Liver (tissue), 9 donors: ENCODE results near the gene DYSF. TPM values are rescaled to one million over a fixed set of nuclear protein-coding genes. Genes with fewer than 3 reads are reported as not detected.

Experiments
- DNase-seq: peaks from one replicate; pipeline ENCODE4 v3.0.0-alpha.2; 2017; ENCODE audit warnings: low spot score
- H3K27ac ChIP-seq, 2 donors: one replicate each; pipeline ENCODE4 v1.7.0; 2013; ENCODE audit warnings: inconsistent platforms in 2 of 2, low read length in 2 of 2, control low read depth in 1 of 2, low read depth in 1 of 2, mild to moderate bottlenecking in 1 of 2
- H3K27me3 ChIP-seq, 4 donors: one replicate each; pipeline versions ENCODE4 v1.6.1 to v1.7.0; 2013; ENCODE audit warnings: low read length in 3 of 4, inconsistent platforms in 1 of 4, mild to moderate bottlenecking in 1 of 4, moderate library complexity in 1 of 4; ENCODE audit not compliant: control insufficient read depth in 4 of 4, insufficient read depth in 4 of 4
- H3K36me3 ChIP-seq, 4 donors: one replicate each; pipeline versions ENCODE4 v1.6.1 to v1.7.0; 2013; ENCODE audit warnings: low read length in 3 of 4, mild to moderate bottlenecking in 3 of 4, low read depth in 1 of 4, moderate library complexity in 1 of 4; ENCODE audit not compliant: control insufficient read depth in 4 of 4, insufficient read depth in 3 of 4
- H3K4me1 ChIP-seq, 4 donors: one replicate each; pipeline versions ENCODE4 v1.6.1 to v1.7.0; 2013; ENCODE audit warnings: low read length in 3 of 4, mild to moderate bottlenecking in 3 of 4, moderate library complexity in 1 of 4; ENCODE audit not compliant: control insufficient read depth in 4 of 4, insufficient read depth in 4 of 4
- H3K4me3 ChIP-seq, 3 donors: one replicate each; pipeline versions ENCODE4 v1.6.1 to v1.7.0; 2013; ENCODE audit warnings: low read length in 3 of 3, control low read depth in 1 of 3, low read depth in 1 of 3, mild to moderate bottlenecking in 1 of 3
- H3K9ac ChIP-seq, 2 donors: one replicate each; pipeline ENCODE4 v1.7.0; 2013; ENCODE audit warnings: low read length in 2 of 2, mild to moderate bottlenecking in 2 of 2, moderate library complexity in 2 of 2, control low read depth in 1 of 2, low read depth in 1 of 2
- H3K9me3 ChIP-seq, 4 donors: one replicate each; pipeline versions ENCODE4 v1.6.1 to v1.7.0; 2013; ENCODE audit warnings: low read length in 3 of 4; ENCODE audit not compliant: control insufficient read depth in 4 of 4
- EGR1 ChIP-seq, 2 donors: IDR thresholded peaks; 2 replicates each; pipeline ENCODE4 v1.6.1; 2016 to 2018; ENCODE audit warnings: antibody characterized with exemption in 2 of 2, low read depth in 2 of 2
- FOXA1 ChIP-seq: IDR thresholded peaks from 2 replicates; pipeline ENCODE4 v1.6.1; 2016; ENCODE audit warnings: antibody characterized with exemption
- FOXA2 ChIP-seq: IDR thresholded peaks from 2 replicates; pipeline ENCODE4 v1.6.1; 2016; ENCODE audit warnings: antibody characterized with exemption
- GABPA ChIP-seq, 2 donors: IDR thresholded peaks in 1 of 2; conservative IDR thresholded peaks in 1 of 2; 2 replicates each; pipeline ENCODE4 v1.6.1; 2016; ENCODE audit warnings: antibody characterized with exemption in 2 of 2, mild to moderate bottlenecking in 1 of 2, moderate library complexity in 1 of 2
- HNF4A ChIP-seq, 2 donors: conservative IDR thresholded peaks; 2 replicates each; pipeline ENCODE4 v1.6.1; 2016; ENCODE audit warnings: antibody characterized with exemption in 2 of 2, mild to moderate bottlenecking in 2 of 2
- HNF4G ChIP-seq: IDR thresholded peaks from 2 replicates; pipeline ENCODE4 v1.6.1; 2016; ENCODE audit warnings: antibody characterized with exemption
- JUND ChIP-seq, 2 donors: IDR thresholded peaks; 2 replicates each; pipeline ENCODE4 v1.6.1; 2016; ENCODE audit warnings: antibody characterized with exemption in 2 of 2
- NR2F2 ChIP-seq: IDR thresholded peaks from 2 replicates; pipeline ENCODE4 v1.6.1; 2016; ENCODE audit warnings: antibody characterized with exemption
- RAD21 ChIP-seq, 2 donors: IDR thresholded peaks; 2 replicates each; pipeline ENCODE4 v1.6.1; 2016; ENCODE audit warnings: antibody characterized with exemption in 2 of 2, mild to moderate bottlenecking in 2 of 2
- RXRA ChIP-seq, 2 donors: IDR thresholded peaks; 2 replicates each; pipeline ENCODE4 v1.6.1; 2017 to 2018; ENCODE audit warnings: antibody characterized with exemption in 2 of 2, mild to moderate bottlenecking in 1 of 2
- SP1 ChIP-seq: IDR thresholded peaks from 2 replicates; pipeline ENCODE4 v1.6.1; 2018; ENCODE audit warnings: antibody characterized with exemption, mild to moderate bottlenecking
- TAF1 ChIP-seq: conservative IDR thresholded peaks from 2 replicates; pipeline ENCODE4 v1.6.1; 2016; ENCODE audit warnings: antibody characterized with exemption, mild to moderate bottlenecking
- YY1 ChIP-seq: IDR thresholded peaks from 2 replicates; pipeline ENCODE4 v1.6.1; 2016; ENCODE audit warnings: antibody characterized with exemption, mild to moderate bottlenecking
- ZBTB33 ChIP-seq: IDR thresholded peaks from 2 replicates; pipeline ENCODE4 v1.6.1; 2016; ENCODE audit warnings: antibody characterized with exemption
- WGBS: extraction: QIAGEN DNeasy Blood & Tissue Kit; methylation state at CpG from one replicate; pipeline ENCODE4 v1.1.7; 2013; 5-methylcytosine and 5-hydroxymethylcytosine counted together
- polyA plus RNA-seq, 2 donors: library from polyadenylated mRNA; stranded (reverse) in 1 of 2; unstranded in 1 of 2; fragments of 200-250 nt in 1 of 2; fragments of >200 nt in 1 of 2; fragmentation: Nextera tagmentation in 1 of 2; extraction: Ambion mirVana in 1 of 2; gene quantifications; one replicate each; pipeline versions ENCODE4 v1.2.1 to v1.2.3, GENCODE V29; 2013 to 2015
- total RNA-seq, 2 donors: library from RNA; depleted of rRNA; stranded (reverse); fragments of >200 nt; gene quantifications; one replicate each; pipeline ENCODE4 v1.2.3, GENCODE V29; 2014
- TF ChIP-seq, protein P1 (sequence below): fragments of 150-350 bp; IDR thresholded peaks from 2 replicates; pipeline ENCODE4 v1.5.1; 2017; ENCODE audit warnings: improper control_type of control experiment, low read depth, low read length; ENCODE audit not compliant: missing input control
- TF ChIP-seq, protein P2 (sequence below): IDR thresholded peaks from 2 replicates; pipeline ENCODE4 v1.6.1; 2016; ENCODE audit warnings: antibody characterized with exemption, mild to moderate bottlenecking
- TF ChIP-seq, protein P3 (sequence below): IDR thresholded peaks from 2 replicates; pipeline ENCODE4 v1.6.1; 2016; ENCODE audit warnings: antibody characterized with exemption
- TF ChIP-seq, protein P4 (sequence below): IDR thresholded peaks from 2 replicates; pipeline ENCODE4 v1.6.1; 2016; ENCODE audit warnings: antibody characterized with exemption
- donor health status: healthy.
- donor health status: healthy.
- donor health status: healthy.
- donor health status: healthy.
- donor health status: healthy.

The DYSF gene
- total and polyA plus RNA-seq, 4 donors = 8.5 to 20.8 (median 13.6) TPM

DNA sequence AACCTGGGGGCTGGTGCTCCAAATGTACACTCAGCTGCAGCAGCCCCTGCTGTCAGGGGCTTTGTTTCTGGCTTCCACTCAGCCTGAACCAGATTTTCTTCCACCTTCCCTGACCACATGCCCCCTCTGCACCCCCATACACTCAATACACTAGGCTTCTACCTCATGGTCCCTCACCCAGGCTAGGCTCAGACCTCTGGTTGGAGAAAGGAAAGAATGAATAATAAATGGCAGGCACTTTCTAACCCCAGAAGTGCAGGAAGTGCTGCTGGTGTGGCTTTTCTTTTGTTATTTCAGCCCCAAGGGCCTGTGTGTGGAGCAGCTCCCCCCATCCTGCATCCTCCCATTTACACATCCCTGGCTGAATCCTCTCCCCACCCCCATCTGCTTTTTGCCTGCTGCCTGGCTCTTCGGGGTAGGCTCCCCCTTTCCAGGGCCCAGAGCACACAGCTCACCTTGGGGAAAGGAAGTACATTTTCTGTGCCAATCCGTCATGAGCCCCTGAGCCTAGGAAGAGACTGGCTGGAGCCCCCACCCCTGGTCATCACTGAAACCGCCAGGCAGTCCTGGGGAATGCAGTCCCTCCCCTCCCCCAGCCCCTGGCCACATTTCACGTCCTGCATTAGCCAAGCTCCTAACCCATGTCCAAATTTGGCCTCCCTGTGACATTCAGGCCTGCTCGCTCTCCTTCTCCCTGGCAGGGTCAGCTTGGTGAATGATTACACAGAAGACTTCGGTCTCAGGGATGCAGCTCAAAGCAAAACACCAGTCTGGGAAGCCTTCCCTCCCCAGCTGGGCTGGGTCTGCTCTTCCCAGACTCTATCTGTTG is 2.6 kb downstream of the DYSF start:
- Histone ChIP-seq H3K27me3 (no peaks in the 10 kb centered on the region), H3K27ac (peak overlapping the region; percentile 50 to 66), H3K9me3 (no peaks in the 10 kb centered on the region), H3K9ac (no peak overlapping the region), H3K36me3 (no peaks in the 10 kb centered on the region), H3K4me1 (peaks cover 18 to 79% (median 67%) of the 10 kb centered on the region in 4 donors), H3K4me3 (no peak overlapping the region)
- no peak for DNase-seq
- 23% methylated on average over 6 of the region's 6 CpGs for WGBS
- peak; percentile 40 for TF ChIP-seq FOXA2
- TF ChIP-seq SP1 = peak; percentile 94
- TF ChIP-seq EGR1 (IDR thresholded peaks at IDR 0.05; ENCODE audit: low read depth in 2 of 2) = no peak
- TF ChIP-seq FOXA1 = peak; percentile 39
- TF ChIP-seq, protein P1, sequence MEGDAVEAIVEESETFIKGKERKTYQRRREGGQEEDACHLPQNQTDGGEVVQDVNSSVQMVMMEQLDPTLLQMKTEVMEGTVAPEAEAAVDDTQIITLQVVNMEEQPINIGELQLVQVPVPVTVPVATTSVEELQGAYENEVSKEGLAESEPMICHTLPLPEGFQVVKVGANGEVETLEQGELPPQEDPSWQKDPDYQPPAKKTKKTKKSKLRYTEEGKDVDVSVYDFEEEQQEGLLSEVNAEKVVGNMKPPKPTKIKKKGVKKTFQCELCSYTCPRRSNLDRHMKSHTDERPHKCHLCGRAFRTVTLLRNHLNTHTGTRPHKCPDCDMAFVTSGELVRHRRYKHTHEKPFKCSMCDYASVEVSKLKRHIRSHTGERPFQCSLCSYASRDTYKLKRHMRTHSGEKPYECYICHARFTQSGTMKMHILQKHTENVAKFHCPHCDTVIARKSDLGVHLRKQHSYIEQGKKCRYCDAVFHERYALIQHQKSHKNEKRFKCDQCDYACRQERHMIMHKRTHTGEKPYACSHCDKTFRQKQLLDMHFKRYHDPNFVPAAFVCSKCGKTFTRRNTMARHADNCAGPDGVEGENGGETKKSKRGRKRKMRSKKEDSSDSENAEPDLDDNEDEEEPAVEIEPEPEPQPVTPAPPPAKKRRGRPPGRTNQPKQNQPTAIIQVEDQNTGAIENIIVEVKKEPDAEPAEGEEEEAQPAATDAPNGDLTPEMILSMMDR = no peak
- TF ChIP-seq, protein P2, sequence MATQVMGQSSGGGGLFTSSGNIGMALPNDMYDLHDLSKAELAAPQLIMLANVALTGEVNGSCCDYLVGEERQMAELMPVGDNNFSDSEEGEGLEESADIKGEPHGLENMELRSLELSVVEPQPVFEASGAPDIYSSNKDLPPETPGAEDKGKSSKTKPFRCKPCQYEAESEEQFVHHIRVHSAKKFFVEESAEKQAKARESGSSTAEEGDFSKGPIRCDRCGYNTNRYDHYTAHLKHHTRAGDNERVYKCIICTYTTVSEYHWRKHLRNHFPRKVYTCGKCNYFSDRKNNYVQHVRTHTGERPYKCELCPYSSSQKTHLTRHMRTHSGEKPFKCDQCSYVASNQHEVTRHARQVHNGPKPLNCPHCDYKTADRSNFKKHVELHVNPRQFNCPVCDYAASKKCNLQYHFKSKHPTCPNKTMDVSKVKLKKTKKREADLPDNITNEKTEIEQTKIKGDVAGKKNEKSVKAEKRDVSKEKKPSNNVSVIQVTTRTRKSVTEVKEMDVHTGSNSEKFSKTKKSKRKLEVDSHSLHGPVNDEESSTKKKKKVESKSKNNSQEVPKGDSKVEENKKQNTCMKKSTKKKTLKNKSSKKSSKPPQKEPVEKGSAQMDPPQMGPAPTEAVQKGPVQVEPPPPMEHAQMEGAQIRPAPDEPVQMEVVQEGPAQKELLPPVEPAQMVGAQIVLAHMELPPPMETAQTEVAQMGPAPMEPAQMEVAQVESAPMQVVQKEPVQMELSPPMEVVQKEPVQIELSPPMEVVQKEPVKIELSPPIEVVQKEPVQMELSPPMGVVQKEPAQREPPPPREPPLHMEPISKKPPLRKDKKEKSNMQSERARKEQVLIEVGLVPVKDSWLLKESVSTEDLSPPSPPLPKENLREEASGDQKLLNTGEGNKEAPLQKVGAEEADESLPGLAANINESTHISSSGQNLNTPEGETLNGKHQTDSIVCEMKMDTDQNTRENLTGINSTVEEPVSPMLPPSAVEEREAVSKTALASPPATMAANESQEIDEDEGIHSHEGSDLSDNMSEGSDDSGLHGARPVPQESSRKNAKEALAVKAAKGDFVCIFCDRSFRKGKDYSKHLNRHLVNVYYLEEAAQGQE = peak; percentile 88
- TF ChIP-seq HNF4G = peak; percentile 87
- TF ChIP-seq TAF1 = peak; percentile 38
- peak; percentile 31 to 65 for TF ChIP-seq JUND (IDR thresholded peaks at IDR 0.05)
- peak; percentile 32 to 64 for TF ChIP-seq RAD21 (IDR thresholded peaks at IDR 0.05)
- TF ChIP-seq GABPA (IDR thresholded peaks at IDR 0.05 in 1 of 2, conservative IDR thresholded peaks at IDR 0.05 in 1 of 2) = no peak
- TF ChIP-seq HNF4A (conservative IDR thresholded peaks at IDR 0.05) = peak; percentile 78 to 87
- peak; percentile 85 for TF ChIP-seq YY1
- no peak for TF ChIP-seq ZBTB33
- TF ChIP-seq, protein P3, sequence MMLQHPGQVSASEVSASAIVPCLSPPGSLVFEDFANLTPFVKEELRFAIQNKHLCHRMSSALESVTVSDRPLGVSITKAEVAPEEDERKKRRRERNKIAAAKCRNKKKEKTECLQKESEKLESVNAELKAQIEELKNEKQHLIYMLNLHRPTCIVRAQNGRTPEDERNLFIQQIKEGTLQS = peak; percentile 59
- TF ChIP-seq RXRA (IDR thresholded peaks at IDR 0.05) = peak; percentile 86 to 90
- peak; percentile 42 for TF ChIP-seq NR2F2
- TF ChIP-seq, protein P4, sequence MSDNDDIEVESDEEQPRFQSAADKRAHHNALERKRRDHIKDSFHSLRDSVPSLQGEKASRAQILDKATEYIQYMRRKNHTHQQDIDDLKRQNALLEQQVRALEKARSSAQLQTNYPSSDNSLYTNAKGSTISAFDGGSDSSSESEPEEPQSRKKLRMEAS = no peak
